Fibroblast of lung (primary cell): ENCODE measurements around the gene PHC2.

Experiments used
- CTCF ChIP-seq, 2 donors: IDR thresholded peaks in 1 of 2; conservative IDR thresholded peaks in 1 of 2; 1 replicate in 1 of 2; 2 replicates in 1 of 2; pipeline ENCODE4 v1.5.1; 2011 to 2012; ENCODE audit warnings: low read length in 2 of 2, control low read depth in 1 of 2, inconsistent platforms in 1 of 2, low read depth in 1 of 2, mild to moderate bottlenecking in 1 of 2
- EZH2 ChIP-seq: IDR thresholded peaks from 2 replicates; pipeline ENCODE4 v1.5.1; 2012; ENCODE audit warnings: low read length, control low read depth, mild to moderate bottlenecking; ENCODE audit errors: missing control alignments

GRCh38 chr1:33390542-33390941, 40.4 kb downstream of the PHC2 start:
- TF ChIP-seq CTCF (conservative IDR thresholded peaks at IDR 0.05 in 1 of 2, IDR thresholded peaks at IDR 0.05 in 1 of 2; ENCODE audit: low read depth in 1 of 2, low read length in 2 of 2) (no peak), EZH2 (no peak)
